ENCODE results near the gene GRIA3. TPM values are rescaled to one million over a fixed set of nuclear protein-coding genes. Genes with fewer than 3 reads are reported as not detected.
A peak's percentile ranks its signal among the peaks of the same experiment; 100 is the strongest.

GRIA3 gene
- total RNA-seq, 2 experiments from 2014 or later = not detected

DNA sequence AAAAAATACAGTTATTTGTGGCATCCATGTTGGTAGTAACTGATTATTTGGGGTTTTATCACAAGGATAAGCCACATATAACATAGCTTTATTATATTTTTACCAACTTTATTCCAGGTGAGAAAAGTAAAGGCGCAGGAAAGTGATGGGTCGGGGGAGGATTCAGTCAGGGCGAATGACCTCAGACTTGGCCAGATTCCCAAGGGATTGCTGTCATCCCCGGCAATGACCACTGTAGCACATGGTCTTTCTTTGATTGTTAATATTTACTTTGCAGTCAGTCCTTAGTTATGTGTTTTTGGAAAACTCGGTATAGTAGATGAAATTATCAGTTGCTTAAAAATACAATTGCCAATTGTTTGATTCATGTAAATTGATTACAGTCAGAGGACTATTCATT is 17.6 kb downstream of the GRIA3 start:
- Histone ChIP-seq H3K27ac (ENCODE audit: low read depth, low read length, poor library complexity, severe bottlenecking) (no peak overlapping the region), H3K36me3 (ENCODE audit: insufficient read depth, low read length) (no peaks in the 10 kb centered on the region), H3K9me3 (ENCODE audit: low read length) (no peaks in the 10 kb centered on the region), H4K20me1 (ENCODE audit: insufficient read depth, low read length) (no peaks in the 10 kb centered on the region), H3K79me2 (ENCODE audit: insufficient read depth, low read depth, low read length) (no peaks in the 10 kb centered on the region), H3K4me3 (ENCODE audit: low read depth, low read length, poor library complexity, severe bottlenecking) (no peak overlapping the region), H3K9me2 (ENCODE audit: insufficient read depth, low read length) (no peaks in the 10 kb centered on the region), H3K4me2 (ENCODE audit: low read length) (no peak overlapping the region), H2AFZ (ENCODE audit: low read length) (no peak overlapping the region), H3K4me1 (ENCODE audit: insufficient read depth, low read length, poor library complexity, severe bottlenecking) (no peaks in the 10 kb centered on the region)
- POLR2A ChIA-PET = interaction anchor here (0.6 kb wide), 1 partner anchor 1901 kb away, joined by 5 read pairs; no protein-coding TSS in a partner anchor
- no TSS peak for BruUV-seq (replicated peaks)
- no peak for TF ChIP-seq EZH2phosphoT487 (IDR thresholded peaks at IDR 0.05; ENCODE audit: borderline replicate concordance, low read depth, low read length)
- TF ChIP-seq, protein P1, sequence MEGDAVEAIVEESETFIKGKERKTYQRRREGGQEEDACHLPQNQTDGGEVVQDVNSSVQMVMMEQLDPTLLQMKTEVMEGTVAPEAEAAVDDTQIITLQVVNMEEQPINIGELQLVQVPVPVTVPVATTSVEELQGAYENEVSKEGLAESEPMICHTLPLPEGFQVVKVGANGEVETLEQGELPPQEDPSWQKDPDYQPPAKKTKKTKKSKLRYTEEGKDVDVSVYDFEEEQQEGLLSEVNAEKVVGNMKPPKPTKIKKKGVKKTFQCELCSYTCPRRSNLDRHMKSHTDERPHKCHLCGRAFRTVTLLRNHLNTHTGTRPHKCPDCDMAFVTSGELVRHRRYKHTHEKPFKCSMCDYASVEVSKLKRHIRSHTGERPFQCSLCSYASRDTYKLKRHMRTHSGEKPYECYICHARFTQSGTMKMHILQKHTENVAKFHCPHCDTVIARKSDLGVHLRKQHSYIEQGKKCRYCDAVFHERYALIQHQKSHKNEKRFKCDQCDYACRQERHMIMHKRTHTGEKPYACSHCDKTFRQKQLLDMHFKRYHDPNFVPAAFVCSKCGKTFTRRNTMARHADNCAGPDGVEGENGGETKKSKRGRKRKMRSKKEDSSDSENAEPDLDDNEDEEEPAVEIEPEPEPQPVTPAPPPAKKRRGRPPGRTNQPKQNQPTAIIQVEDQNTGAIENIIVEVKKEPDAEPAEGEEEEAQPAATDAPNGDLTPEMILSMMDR (conservative IDR thresholded peaks at IDR 0.05; ENCODE audit: low read length) = no peak
- intact Hi-C loops (cut with micrococcal nuclease; ENCODE audit: unreplicated experiment) = no loop called here
- DNase-seq (ENCODE audit: low spot score) = no peak
- CTCF ChIA-PET (ENCODE audit: unreplicated experiment) = no interaction called here

DNA sequence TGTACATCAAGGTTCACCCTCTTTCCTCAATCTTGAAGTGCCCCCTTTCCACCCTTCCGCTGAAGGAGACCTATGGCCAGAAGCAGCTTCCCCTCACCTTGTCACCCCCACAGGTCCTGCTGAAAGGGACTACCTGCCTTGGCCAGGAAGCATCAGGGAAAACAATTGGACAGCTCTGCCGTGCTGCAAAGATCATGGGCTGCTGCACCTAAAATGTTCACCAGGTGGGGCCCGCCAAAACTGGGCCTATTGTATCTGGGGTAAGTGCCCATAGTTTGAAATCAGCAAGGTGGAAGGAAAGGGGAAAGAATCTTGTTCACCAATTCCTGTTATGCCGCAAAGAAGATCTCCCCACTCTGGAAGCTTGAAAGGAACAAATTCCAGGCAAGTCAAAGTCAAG is 18.4 kb downstream of the GRIA3 start:
- Histone ChIP-seq H3K4me3 (ENCODE audit: low read depth, low read length, poor library complexity, severe bottlenecking) (no peak overlapping the region), H3K4me1 (ENCODE audit: insufficient read depth, low read length, poor library complexity, severe bottlenecking) (no peaks in the 10 kb centered on the region), H3K9me2 (ENCODE audit: insufficient read depth, low read length) (no peaks in the 10 kb centered on the region), H3K27ac (ENCODE audit: low read depth, low read length, poor library complexity, severe bottlenecking) (no peak overlapping the region), H4K20me1 (ENCODE audit: insufficient read depth, low read length) (no peaks in the 10 kb centered on the region), H3K79me2 (ENCODE audit: insufficient read depth, low read depth, low read length) (no peaks in the 10 kb centered on the region), H3K9me3 (ENCODE audit: low read length) (no peaks in the 10 kb centered on the region), H2AFZ (ENCODE audit: low read length) (no peak overlapping the region), H3K4me2 (ENCODE audit: low read length) (no peak overlapping the region), H3K36me3 (ENCODE audit: insufficient read depth, low read length) (no peaks in the 10 kb centered on the region)
- intact Hi-C loops (cut with micrococcal nuclease; ENCODE audit: unreplicated experiment) = no loop called here
- POLR2A ChIA-PET = interaction anchor here (0.6 to 0.9 kb wide), 2 partner anchors 15 to 1900 kb away, joined by 3 to 5 read pairs; no protein-coding TSS in a partner anchor
- TF ChIP-seq, protein P1 (conservative IDR thresholded peaks at IDR 0.05; ENCODE audit: low read length) = no peak
- TF ChIP-seq EZH2phosphoT487 (IDR thresholded peaks at IDR 0.05; ENCODE audit: borderline replicate concordance, low read depth, low read length) = no peak
- BruUV-seq (replicated peaks) = no TSS peak
- DNase-seq (ENCODE audit: low spot score) = no peak
- CTCF ChIA-PET (ENCODE audit: unreplicated experiment) = no interaction called here

DNA sequence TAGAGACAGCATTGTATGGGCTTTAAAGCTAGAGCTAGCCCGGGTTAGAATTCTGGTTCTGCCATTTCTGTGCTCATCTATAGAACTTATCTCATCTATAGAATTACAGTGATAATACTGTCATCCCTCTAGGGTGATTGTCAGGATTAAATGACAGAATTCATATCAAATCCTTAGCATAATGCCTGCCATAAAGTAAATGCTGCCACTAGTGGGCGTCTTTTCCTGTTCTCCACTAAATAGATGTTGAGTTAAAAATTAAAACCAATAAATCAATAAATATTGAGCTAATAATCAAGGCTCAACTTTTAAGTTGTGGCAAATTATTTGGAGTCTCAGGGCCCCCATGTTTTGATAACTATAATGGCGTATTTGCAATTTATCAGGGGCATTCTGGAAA is 19.7 kb downstream of the GRIA3 start:
- H3K9me3 ChIP-seq (ENCODE audit: low read length) = no peaks in the 10 kb centered on the region
- intact Hi-C loops (cut with micrococcal nuclease; ENCODE audit: unreplicated experiment) = no loop called here
- no peak overlapping the region for H2AFZ ChIP-seq (ENCODE audit: low read length)
- no peaks in the 10 kb centered on the region for H3K79me2 ChIP-seq (ENCODE audit: insufficient read depth, low read depth, low read length)
- H3K9me2 ChIP-seq (ENCODE audit: insufficient read depth, low read length) = no peaks in the 10 kb centered on the region
- H3K4me2 ChIP-seq (ENCODE audit: low read length) = no peak overlapping the region
- H3K36me3 ChIP-seq (ENCODE audit: insufficient read depth, low read length) = no peaks in the 10 kb centered on the region
- no peaks in the 10 kb centered on the region for H3K4me1 ChIP-seq (ENCODE audit: insufficient read depth, low read length, poor library complexity, severe bottlenecking)
- no TSS peak for BruUV-seq (replicated peaks)
- DNase-seq (ENCODE audit: low spot score) = no peak
- ChIA-PET POLR2A (no interaction called here), CTCF (ENCODE audit: unreplicated experiment) (no interaction called here)
- H3K27ac ChIP-seq (ENCODE audit: low read depth, low read length, poor library complexity, severe bottlenecking) = no peak overlapping the region
- H4K20me1 ChIP-seq (ENCODE audit: insufficient read depth, low read length) = no peaks in the 10 kb centered on the region
- no peak overlapping the region for H3K4me3 ChIP-seq (ENCODE audit: low read depth, low read length, poor library complexity, severe bottlenecking)
- no peak for TF ChIP-seq EZH2phosphoT487 (IDR thresholded peaks at IDR 0.05; ENCODE audit: borderline replicate concordance, low read depth, low read length)
- TF ChIP-seq, protein P1 (conservative IDR thresholded peaks at IDR 0.05; ENCODE audit: low read length) = peak; percentile 44; the same call in 1 of the 2 replicates

Data from OCI-LY7 (cell line).